ENCODE results near the gene PYGM. TPM values are rescaled to one million over a fixed set of nuclear protein-coding genes. Genes with fewer than 3 reads are reported as not detected.

The PYGM gene
- total RNA-seq, 3 donors from 2014 or later, result 1.3 to 4.5 (median 3.4) TPM

DNA sequence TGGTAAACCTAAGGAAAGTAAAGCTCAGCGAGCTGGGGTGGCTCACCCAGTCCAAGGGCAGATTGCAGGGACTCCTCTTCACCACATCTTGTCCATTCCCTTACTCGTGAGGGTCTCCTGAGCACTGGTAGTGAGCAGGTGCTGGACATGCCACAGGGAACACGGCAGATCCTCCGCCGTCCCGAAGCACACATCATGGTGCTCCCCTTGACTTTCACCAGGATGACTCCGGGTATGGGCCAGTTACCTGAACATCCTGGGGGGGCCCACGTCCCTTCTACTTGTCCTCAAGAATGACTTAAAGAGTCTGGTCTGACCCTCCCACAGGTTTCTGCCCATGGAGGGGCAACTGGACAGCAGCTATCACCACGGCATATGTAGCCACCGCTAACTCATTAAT lies 26.5 kb upstream of the PYGM start:
- DNase-seq (ENCODE audit: low spot score in 2 of 2), result peak in 1 of 2 donors; percentile 31

DNA sequence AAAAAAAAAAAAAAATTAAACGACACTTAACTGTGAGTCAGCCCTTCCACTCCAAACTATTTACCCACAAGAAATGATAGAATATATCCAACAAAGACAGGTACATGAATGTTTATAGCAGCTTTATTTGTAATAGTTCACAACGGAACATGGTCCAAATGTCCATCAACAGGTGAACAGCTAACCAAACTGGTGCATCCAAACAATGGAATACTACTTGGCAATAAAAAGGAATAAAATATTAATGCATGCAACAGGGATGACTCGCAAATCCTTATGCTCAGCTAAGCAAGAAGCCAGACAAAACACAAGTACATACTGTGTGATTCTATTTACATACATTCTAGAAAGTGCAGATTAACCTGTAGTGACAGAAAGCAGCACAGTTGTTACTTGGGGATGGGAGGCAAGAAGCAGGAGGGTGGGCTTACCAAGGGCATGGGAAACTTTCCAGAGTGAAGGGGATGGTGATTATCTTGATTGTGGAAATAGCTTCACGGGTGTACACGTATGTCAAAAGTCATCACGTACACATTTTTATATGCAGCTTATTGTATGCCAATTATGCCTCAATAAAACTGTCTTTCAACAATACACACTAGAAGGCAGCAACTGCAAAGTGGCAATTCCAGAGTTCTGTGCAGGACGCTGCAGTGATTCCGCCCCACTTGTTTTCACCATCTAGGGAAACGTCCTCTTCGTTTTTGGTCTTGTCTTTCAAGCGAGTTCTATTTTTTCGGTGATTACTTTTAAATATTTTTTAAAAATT lies 25.2 kb upstream of the PYGM start:
- DNase-seq (ENCODE audit: low spot score in 2 of 2), result no peak
- no peaks in the 10 kb centered on the region for H3K4me1 ChIP-seq
- no peaks in the 10 kb centered on the region for H3K36me3 ChIP-seq
- no peaks in the 10 kb centered on the region for H3K9me3 ChIP-seq
- H3K4me3 ChIP-seq, result no peak overlapping the region
- intact Hi-C loops (cut with DNase I; ENCODE audit: low total_unique reads), result no loop called here
- no peaks in the 10 kb centered on the region for H3K27me3 ChIP-seq
- H3K27ac ChIP-seq, result no peak overlapping the region
- TF ChIP-seq POLR2A (IDR thresholded peaks at IDR 0.05) (no peak), POLR2AphosphoS5 (IDR thresholded peaks at IDR 0.05) (no peak)
- TF ChIP-seq, protein P1, sequence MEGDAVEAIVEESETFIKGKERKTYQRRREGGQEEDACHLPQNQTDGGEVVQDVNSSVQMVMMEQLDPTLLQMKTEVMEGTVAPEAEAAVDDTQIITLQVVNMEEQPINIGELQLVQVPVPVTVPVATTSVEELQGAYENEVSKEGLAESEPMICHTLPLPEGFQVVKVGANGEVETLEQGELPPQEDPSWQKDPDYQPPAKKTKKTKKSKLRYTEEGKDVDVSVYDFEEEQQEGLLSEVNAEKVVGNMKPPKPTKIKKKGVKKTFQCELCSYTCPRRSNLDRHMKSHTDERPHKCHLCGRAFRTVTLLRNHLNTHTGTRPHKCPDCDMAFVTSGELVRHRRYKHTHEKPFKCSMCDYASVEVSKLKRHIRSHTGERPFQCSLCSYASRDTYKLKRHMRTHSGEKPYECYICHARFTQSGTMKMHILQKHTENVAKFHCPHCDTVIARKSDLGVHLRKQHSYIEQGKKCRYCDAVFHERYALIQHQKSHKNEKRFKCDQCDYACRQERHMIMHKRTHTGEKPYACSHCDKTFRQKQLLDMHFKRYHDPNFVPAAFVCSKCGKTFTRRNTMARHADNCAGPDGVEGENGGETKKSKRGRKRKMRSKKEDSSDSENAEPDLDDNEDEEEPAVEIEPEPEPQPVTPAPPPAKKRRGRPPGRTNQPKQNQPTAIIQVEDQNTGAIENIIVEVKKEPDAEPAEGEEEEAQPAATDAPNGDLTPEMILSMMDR (IDR thresholded peaks at IDR 0.05), result no peak

More for the DNA sequence above, 26.5 kb upstream of the PYGM start:
- H3K4me3 ChIP-seq, result no peak overlapping the region
- TF ChIP-seq POLR2AphosphoS5 (IDR thresholded peaks at IDR 0.05) (no peak), POLR2A (IDR thresholded peaks at IDR 0.05) (no peak)
- TF ChIP-seq, protein P1 (IDR thresholded peaks at IDR 0.05), result no peak
- no peaks in the 10 kb centered on the region for H3K9me3 ChIP-seq
- H3K4me1 ChIP-seq, result no peaks in the 10 kb centered on the region
- H3K36me3 ChIP-seq, result no peaks in the 10 kb centered on the region
- intact Hi-C loops (cut with DNase I; ENCODE audit: low total_unique reads), result no loop called here
- H3K27me3 ChIP-seq, result no peaks in the 10 kb centered on the region
- no peak overlapping the region for H3K27ac ChIP-seq

DNA sequence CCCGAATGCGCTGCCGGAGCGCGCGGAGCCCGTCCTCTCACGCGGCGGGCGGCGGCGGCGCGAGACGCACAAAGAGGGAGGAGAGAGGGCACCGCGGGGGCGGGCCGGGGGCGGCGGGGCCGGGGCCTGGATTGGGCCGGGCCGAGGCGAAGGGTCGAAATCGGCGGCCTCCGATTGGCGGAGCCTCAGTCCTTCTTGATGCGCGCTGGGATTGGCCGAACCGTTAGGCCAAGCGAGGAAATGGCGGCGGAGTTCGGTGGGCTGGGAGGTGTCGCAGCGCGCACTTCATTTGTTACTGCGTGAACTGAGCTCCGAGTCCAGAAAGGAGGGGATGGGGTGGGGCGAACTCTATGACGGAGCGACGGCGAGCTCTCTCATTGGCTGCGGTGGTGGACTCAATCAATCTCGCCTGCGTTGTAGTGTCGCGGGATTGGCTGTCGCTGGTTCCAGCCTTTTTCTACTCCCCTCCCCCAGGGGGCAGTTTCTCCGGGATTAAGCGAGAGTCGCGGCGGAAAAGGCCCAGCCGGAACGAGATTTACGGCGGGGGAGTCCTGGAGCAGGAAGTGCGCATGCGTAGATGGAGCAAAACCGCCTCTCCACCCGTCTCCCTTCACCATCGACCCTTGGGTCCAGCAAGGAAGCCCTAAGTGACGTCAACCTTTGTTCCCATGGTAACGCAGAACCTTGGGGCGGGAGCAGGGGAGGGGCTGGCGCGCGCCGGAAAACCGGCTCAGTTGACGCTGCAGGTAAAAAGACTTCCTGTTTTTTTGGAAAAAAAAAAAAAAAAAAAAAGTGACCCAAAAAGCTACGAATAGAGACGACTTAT lies 18.9 kb upstream of the PYGM start, which contains the start of gene SF1:
Gene SF1 (minus strand): TSS at position 70 of the 826 bp plus-strand sequence. CDS start 150 bp downstream, outside the sequence.
- peak; percentile 99 to 100 for DNase-seq (ENCODE audit: low spot score in 2 of 2)
- Histone ChIP-seq H3K27me3 (no peaks in the 10 kb centered on the region), H3K9me3 (no peaks in the 10 kb centered on the region), H3K4me3 (peak within 1 kb of the TSS; percentile 97 to 100 (median 98)), H3K27ac (peak within 1 kb of the TSS; percentile 99 to 100), H3K4me1 (peaks cover 3 to 24% of the 10 kb centered on the region in 2 donors), H3K36me3 (peaks cover 8% of the 10 kb centered on the region)
- TF ChIP-seq, protein P1 (IDR thresholded peaks at IDR 0.05), result peak in 1 of 3 donors; percentile 10
- peak; percentile 79 to 98 (median 94) for TF ChIP-seq POLR2AphosphoS5 (IDR thresholded peaks at IDR 0.05)
- peak; percentile 90 for TF ChIP-seq POLR2A (IDR thresholded peaks at IDR 0.05)
- intact Hi-C loops (cut with DNase I; ENCODE audit: low total_unique reads), result loop anchor here (5.0 kb wide), 1 partner anchor 764 kb away; no protein-coding TSS in a partner anchor

DNA sequence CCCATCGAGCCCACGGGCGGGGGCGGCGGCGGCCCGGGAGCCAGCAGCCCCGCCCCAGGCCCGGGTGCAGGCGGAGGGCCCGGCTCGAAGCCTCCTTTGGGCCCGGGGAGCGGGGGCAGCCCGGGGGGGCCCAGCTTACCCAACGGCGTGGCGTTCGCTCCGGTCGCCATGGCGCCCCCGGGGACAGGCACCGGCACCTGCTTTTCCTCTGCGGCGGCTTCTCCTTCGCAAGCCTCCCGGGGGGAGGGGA lies 18.4 kb upstream of the PYGM start:
- intact Hi-C loops (cut with DNase I; ENCODE audit: low total_unique reads), result loop anchor here (5.0 kb wide), 1 partner anchor 764 kb away; no protein-coding TSS in a partner anchor
- H3K4me3 ChIP-seq, result peak overlapping the region; percentile 97 to 100 (median 98)
- no peaks in the 10 kb centered on the region for H3K27me3 ChIP-seq
- no peaks in the 10 kb centered on the region for H3K9me3 ChIP-seq
- H3K27ac ChIP-seq, result peak overlapping the region; percentile 99 to 100
- peaks cover 8% of the 10 kb centered on the region for H3K36me3 ChIP-seq
- no peak for DNase-seq (ENCODE audit: low spot score in 2 of 2)
- TF ChIP-seq, protein P1 (IDR thresholded peaks at IDR 0.05), result no peak
- TF ChIP-seq POLR2AphosphoS5 (IDR thresholded peaks at IDR 0.05), result no peak
- no peak for TF ChIP-seq POLR2A (IDR thresholded peaks at IDR 0.05)
- peaks cover 3 to 29% of the 10 kb centered on the region in 2 donors for H3K4me1 ChIP-seq
